ENCODE data around the gene GSK3A.

The GSK3A gene

GRCh38 chr19:42217520-42218437 is 24.6 kb downstream of the GSK3A start, which contains the start of gene DEDD2:
DEDD2 (minus strand) TSS chr19:42217677; CDS start chr19:42217007, 670 bp downstream.
- Mint-ChIP-seq H3K27me3 (ENCODE audit: low read depth) (no peaks in the 10 kb centered on the region), H3K4me3 (peak within 1 kb of the TSS; percentile 100), H3K4me1 (ENCODE audit: low read depth) (peaks cover 63% of the 10 kb centered on the region), H3K27ac (peak within 1 kb of the TSS; percentile 99), H3K9me3 (no peaks in the 10 kb centered on the region), H3K36me3 (ENCODE audit: low read depth) (peaks cover 41% of the 10 kb centered on the region)

- no peaks in the 10 kb centered on the region for H3K9me3 Mint-ChIP-seq
- H3K27ac Mint-ChIP-seq: peak overlapping the region; percentile 99
- peak overlapping the region; percentile 100 for H3K4me3 Mint-ChIP-seq
- H3K4me1 Mint-ChIP-seq (ENCODE audit: low read depth): peaks cover 62% of the 10 kb centered on the region
- H3K36me3 Mint-ChIP-seq (ENCODE audit: low read depth): peaks cover 40% of the 10 kb centered on the region
- no peaks in the 10 kb centered on the region for H3K27me3 Mint-ChIP-seq (ENCODE audit: low read depth)
Measured at GRCh38 chr19:42216653-42217519, 25.5 kb downstream of the GSK3A start.

GRCh38 chr19:42214810-42215485 is 27.5 kb downstream of the GSK3A start:
- Mint-ChIP-seq H3K4me1 (ENCODE audit: low read depth) (peaks cover 55% of the 10 kb centered on the region), H3K9me3 (no peaks in the 10 kb centered on the region), H3K4me3 (peak overlapping the region; percentile 100)

GRCh38 chr19:42212886-42213285 is 29.5 kb downstream of the GSK3A start:
- peak overlapping the region; percentile 66 for H3K27ac Mint-ChIP-seq
- H3K4me1 Mint-ChIP-seq (ENCODE audit: low read depth): peaks cover 56% of the 10 kb centered on the region
- peaks cover 57% of the 10 kb centered on the region for H3K36me3 Mint-ChIP-seq (ENCODE audit: low read depth)
- no peaks in the 10 kb centered on the region for H3K27me3 Mint-ChIP-seq (ENCODE audit: low read depth)
- H3K4me3 Mint-ChIP-seq: peak overlapping the region; percentile 47
- no peaks in the 10 kb centered on the region for H3K9me3 Mint-ChIP-seq

More at GRCh38 chr19:42214810-42215485, 27.5 kb downstream of the GSK3A start:
- peaks cover 38% of the 10 kb centered on the region for H3K36me3 Mint-ChIP-seq (ENCODE audit: low read depth)
- H3K27ac Mint-ChIP-seq: peak overlapping the region; percentile 46
- no peaks in the 10 kb centered on the region for H3K27me3 Mint-ChIP-seq (ENCODE audit: low read depth)

- Mint-ChIP-seq H3K27me3 (ENCODE audit: low read depth) (no peaks in the 10 kb centered on the region), H3K4me3 (no peak overlapping the region), H3K9me3 (no peaks in the 10 kb centered on the region), H3K4me1 (ENCODE audit: low read depth) (peaks cover 46% of the 10 kb centered on the region), H3K36me3 (ENCODE audit: low read depth) (peaks cover 61% of the 10 kb centered on the region), H3K27ac (peak overlapping the region; percentile 41)
Measured at GRCh38 chr19:42208612-42209011, 33.8 kb downstream of the GSK3A start.

- H3K36me3 Mint-ChIP-seq (ENCODE audit: low read depth): peaks cover 59% of the 10 kb centered on the region
- peak overlapping the region; percentile 26 for H3K4me3 Mint-ChIP-seq
- H3K9me3 Mint-ChIP-seq: no peaks in the 10 kb centered on the region
Measured at GRCh38 chr19:42207767-42208271, 34.6 kb downstream of the GSK3A start.

GRCh38 chr19:42206871-42207755 is 35.3 kb downstream of the GSK3A start:
- Mint-ChIP-seq H3K4me3 (no peak overlapping the region), H3K27me3 (ENCODE audit: low read depth) (no peaks in the 10 kb centered on the region), H3K27ac (peak overlapping the region; percentile 78), H3K4me1 (ENCODE audit: low read depth) (peaks cover 49% of the 10 kb centered on the region), H3K9me3 (no peaks in the 10 kb centered on the region), H3K36me3 (ENCODE audit: low read depth) (peaks cover 63% of the 10 kb centered on the region)

More at GRCh38 chr19:42207767-42208271, 34.6 kb downstream of the GSK3A start:
- H3K27ac Mint-ChIP-seq: peak overlapping the region; percentile 78
- H3K27me3 Mint-ChIP-seq (ENCODE audit: low read depth): no peaks in the 10 kb centered on the region
- peaks cover 45% of the 10 kb centered on the region for H3K4me1 Mint-ChIP-seq (ENCODE audit: low read depth)

GRCh38 chr19:42204664-42205063 is 37.7 kb downstream of the GSK3A start:
- Mint-ChIP-seq H3K4me3 (no peak overlapping the region), H3K36me3 (ENCODE audit: low read depth) (peaks cover 74% of the 10 kb centered on the region), H3K4me1 (ENCODE audit: low read depth) (peaks cover 66% of the 10 kb centered on the region), H3K27me3 (ENCODE audit: low read depth) (no peaks in the 10 kb centered on the region), H3K27ac (peak overlapping the region; percentile 12), H3K9me3 (no peaks in the 10 kb centered on the region)

- no peaks in the 10 kb centered on the region for H3K27me3 Mint-ChIP-seq (ENCODE audit: low read depth)
- peaks cover 70% of the 10 kb centered on the region for H3K36me3 Mint-ChIP-seq (ENCODE audit: low read depth)
- no peaks in the 10 kb centered on the region for H3K9me3 Mint-ChIP-seq
- H3K4me1 Mint-ChIP-seq (ENCODE audit: low read depth): peaks cover 69% of the 10 kb centered on the region
- peak overlapping the region; percentile 75 for H3K27ac Mint-ChIP-seq
- H3K4me3 Mint-ChIP-seq: no peak overlapping the region
Measured at GRCh38 chr19:42203700-42204099, 38.7 kb downstream of the GSK3A start.

GRCh38 chr19:42202290-42202880 is 40.0 kb downstream of the GSK3A start:
- Mint-ChIP-seq H3K36me3 (ENCODE audit: low read depth) (peaks cover 67% of the 10 kb centered on the region), H3K9me3 (no peaks in the 10 kb centered on the region), H3K4me3 (peak overlapping the region; percentile 87), H3K27ac (peak overlapping the region; percentile 99), H3K27me3 (ENCODE audit: low read depth) (no peaks in the 10 kb centered on the region), H3K4me1 (ENCODE audit: low read depth) (peaks cover 64% of the 10 kb centered on the region)

GRCh38 chr19:42201489-42202289 is 40.7 kb downstream of the GSK3A start:
- Mint-ChIP-seq H3K36me3 (ENCODE audit: low read depth) (peaks cover 70% of the 10 kb centered on the region), H3K4me3 (peak overlapping the region; percentile 87), H3K27me3 (ENCODE audit: low read depth) (no peaks in the 10 kb centered on the region), H3K9me3 (no peaks in the 10 kb centered on the region), H3K4me1 (ENCODE audit: low read depth) (peaks cover 70% of the 10 kb centered on the region), H3K27ac (peak overlapping the region; percentile 99)

GRCh38 chr19:42200116-42200715 is 42.2 kb downstream of the GSK3A start:
- H3K9me3 Mint-ChIP-seq: no peaks in the 10 kb centered on the region
- peak overlapping the region; percentile 99 for H3K27ac Mint-ChIP-seq
- peaks cover 69% of the 10 kb centered on the region for H3K4me1 Mint-ChIP-seq (ENCODE audit: low read depth)
- H3K27me3 Mint-ChIP-seq (ENCODE audit: low read depth): no peaks in the 10 kb centered on the region
- H3K4me3 Mint-ChIP-seq: peak overlapping the region; percentile 87
- H3K36me3 Mint-ChIP-seq (ENCODE audit: low read depth): peaks cover 68% of the 10 kb centered on the region
